C4-2B (cell line): ENCODE measurements around the gene ACE.

Source experiments
- ZFX ChIP-seq: fragments of 450-650 bp; IDR thresholded peaks from 2 replicates; pipeline ENCODE4 v1.6.1; 2017
- TF ChIP-seq, protein P1 (sequence below): fragments of 450-650 bp; conservative IDR thresholded peaks from 2 replicates; pipeline ENCODE4 v1.5.1; 2017; ENCODE audit warnings: mild to moderate bottlenecking

DNA sequence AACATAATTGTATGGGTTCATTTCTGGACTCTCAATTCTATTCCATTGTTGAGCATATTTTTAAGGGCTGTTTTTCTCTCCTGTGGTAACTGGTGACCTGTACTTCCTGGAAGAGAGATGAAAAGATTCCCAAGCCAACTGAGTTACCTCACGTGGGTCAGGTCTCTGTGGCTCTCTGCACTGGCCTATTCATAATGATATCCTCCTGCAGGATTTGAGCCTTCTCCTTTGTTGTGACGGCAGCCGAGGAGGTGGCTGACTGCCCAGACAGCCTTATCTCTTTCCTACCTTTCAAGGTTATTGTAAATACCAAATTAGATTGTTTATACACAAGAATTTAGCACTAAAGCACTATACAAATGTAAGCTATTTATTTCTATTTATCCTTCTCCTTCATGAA lies 2.7 kb upstream of the ACE start:
- TF ChIP-seq, protein P1, sequence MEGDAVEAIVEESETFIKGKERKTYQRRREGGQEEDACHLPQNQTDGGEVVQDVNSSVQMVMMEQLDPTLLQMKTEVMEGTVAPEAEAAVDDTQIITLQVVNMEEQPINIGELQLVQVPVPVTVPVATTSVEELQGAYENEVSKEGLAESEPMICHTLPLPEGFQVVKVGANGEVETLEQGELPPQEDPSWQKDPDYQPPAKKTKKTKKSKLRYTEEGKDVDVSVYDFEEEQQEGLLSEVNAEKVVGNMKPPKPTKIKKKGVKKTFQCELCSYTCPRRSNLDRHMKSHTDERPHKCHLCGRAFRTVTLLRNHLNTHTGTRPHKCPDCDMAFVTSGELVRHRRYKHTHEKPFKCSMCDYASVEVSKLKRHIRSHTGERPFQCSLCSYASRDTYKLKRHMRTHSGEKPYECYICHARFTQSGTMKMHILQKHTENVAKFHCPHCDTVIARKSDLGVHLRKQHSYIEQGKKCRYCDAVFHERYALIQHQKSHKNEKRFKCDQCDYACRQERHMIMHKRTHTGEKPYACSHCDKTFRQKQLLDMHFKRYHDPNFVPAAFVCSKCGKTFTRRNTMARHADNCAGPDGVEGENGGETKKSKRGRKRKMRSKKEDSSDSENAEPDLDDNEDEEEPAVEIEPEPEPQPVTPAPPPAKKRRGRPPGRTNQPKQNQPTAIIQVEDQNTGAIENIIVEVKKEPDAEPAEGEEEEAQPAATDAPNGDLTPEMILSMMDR, result no peak
- no peak for TF ChIP-seq ZFX
